ENCODE data around the gene DUSP18. TPM values are rescaled to one million over a fixed set of nuclear protein-coding genes. Genes with fewer than 3 reads are reported as not detected.

Gene DUSP18
- total and polyA plus RNA-seq, 4 donors = 1.0 to 2.3 (median 1.6) TPM

DNA sequence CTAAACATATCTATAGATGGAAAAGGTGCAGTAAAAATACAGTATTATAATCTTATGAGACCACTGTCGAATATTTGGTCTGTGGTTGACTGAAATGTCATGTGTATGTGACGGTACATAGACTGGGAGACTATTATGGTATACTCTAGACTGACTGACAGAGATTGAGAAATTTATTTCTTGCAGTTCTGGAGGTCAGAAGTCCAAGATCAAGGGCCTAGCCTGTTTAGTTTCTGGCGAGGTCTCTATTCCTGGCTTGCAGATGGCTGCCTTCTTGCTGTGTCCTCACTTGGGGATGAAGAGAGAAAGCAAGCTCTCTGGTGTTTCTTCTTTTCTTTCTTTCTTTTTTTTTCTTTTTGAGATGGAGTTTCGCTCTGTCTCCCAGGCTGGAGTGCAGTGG is 19.7 kb upstream of the DUSP18 start (continued):
- no peak for TF ChIP-seq ZBTB33 (IDR thresholded peaks at IDR 0.05)

GRCh38 chr22:30685178-30685577 is 17.5 kb upstream of the DUSP18 start:
- Histone ChIP-seq H3K9me3 (ENCODE audit: control insufficient read depth in 4 of 4, low read length in 3 of 4) (no peaks in the 10 kb centered on the region), H3K27me3 (ENCODE audit: control insufficient read depth in 4 of 4, insufficient read depth in 4 of 4, low read length in 3 of 4) (no peaks in the 10 kb centered on the region), H3K36me3 (ENCODE audit: control insufficient read depth in 4 of 4, insufficient read depth in 3 of 4, low read depth in 1 of 4, low read length in 3 of 4) (no peaks in the 10 kb centered on the region), H3K4me1 (ENCODE audit: control insufficient read depth in 4 of 4, insufficient read depth in 4 of 4, low read length in 3 of 4) (no peaks in the 10 kb centered on the region), H3K9ac (ENCODE audit: low read depth in 1 of 2, low read length in 2 of 2) (no peak overlapping the region), H3K4me3 (ENCODE audit: low read depth in 1 of 3, low read length in 3 of 3) (no peak overlapping the region), H3K27ac (ENCODE audit: low read depth in 1 of 2, low read length in 2 of 2) (no peak overlapping the region)
- no peak for DNase-seq (ENCODE audit: low spot score)
- 75% methylated on average over 7 of the region's 7 CpGs for WGBS
- TF ChIP-seq EGR1 (IDR thresholded peaks at IDR 0.05; ENCODE audit: low read depth in 2 of 2) (no peak), NR2F2 (IDR thresholded peaks at IDR 0.05) (no peak), REST (IDR thresholded peaks at IDR 0.05) (no peak), YY1 (IDR thresholded peaks at IDR 0.05) (no peak), RAD21 (IDR thresholded peaks at IDR 0.05) (no peak), FOXA2 (IDR thresholded peaks at IDR 0.05) (no peak), HNF4G (IDR thresholded peaks at IDR 0.05) (no peak), FOXA1 (IDR thresholded peaks at IDR 0.05) (no peak), RXRA (IDR thresholded peaks at IDR 0.05) (no peak), TAF1 (conservative IDR thresholded peaks at IDR 0.05) (no peak), MAX (IDR thresholded peaks at IDR 0.05) (no peak), HNF4A (conservative IDR thresholded peaks at IDR 0.05) (no peak), SP1 (IDR thresholded peaks at IDR 0.05) (no peak), ZBTB33 (IDR thresholded peaks at IDR 0.05) (no peak), GABPA (IDR thresholded peaks at IDR 0.05 in 1 of 2, conservative IDR thresholded peaks at IDR 0.05 in 1 of 2) (no peak), JUND (IDR thresholded peaks at IDR 0.05) (no peak), CTCF (IDR thresholded peaks at IDR 0.05; ENCODE audit: low read depth, low read length, missing input control) (no peak)
- TF ChIP-seq, protein P1, sequence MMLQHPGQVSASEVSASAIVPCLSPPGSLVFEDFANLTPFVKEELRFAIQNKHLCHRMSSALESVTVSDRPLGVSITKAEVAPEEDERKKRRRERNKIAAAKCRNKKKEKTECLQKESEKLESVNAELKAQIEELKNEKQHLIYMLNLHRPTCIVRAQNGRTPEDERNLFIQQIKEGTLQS (IDR thresholded peaks at IDR 0.05) = no peak

All from liver (tissue), 9 donors.